GM19467 (cell line): Measurements from ENCODE around the gene PCP4L1.
"Not testable (repeated sequence)": the region's sequence is repeated elsewhere in the genome, so short reads cannot be mapped to it uniquely, and the experiment has no call there.

Experiments used
- ATAC-seq: cut with Tn5 transposase; IDR thresholded peaks from one replicate; pipeline ENCODE4 v1.9.1; 2021; ENCODE audit warnings: mild to moderate bottlenecking, moderate library complexity; ENCODE audit not compliant: unreplicated experiment

The PCP4L1 gene

DNA sequence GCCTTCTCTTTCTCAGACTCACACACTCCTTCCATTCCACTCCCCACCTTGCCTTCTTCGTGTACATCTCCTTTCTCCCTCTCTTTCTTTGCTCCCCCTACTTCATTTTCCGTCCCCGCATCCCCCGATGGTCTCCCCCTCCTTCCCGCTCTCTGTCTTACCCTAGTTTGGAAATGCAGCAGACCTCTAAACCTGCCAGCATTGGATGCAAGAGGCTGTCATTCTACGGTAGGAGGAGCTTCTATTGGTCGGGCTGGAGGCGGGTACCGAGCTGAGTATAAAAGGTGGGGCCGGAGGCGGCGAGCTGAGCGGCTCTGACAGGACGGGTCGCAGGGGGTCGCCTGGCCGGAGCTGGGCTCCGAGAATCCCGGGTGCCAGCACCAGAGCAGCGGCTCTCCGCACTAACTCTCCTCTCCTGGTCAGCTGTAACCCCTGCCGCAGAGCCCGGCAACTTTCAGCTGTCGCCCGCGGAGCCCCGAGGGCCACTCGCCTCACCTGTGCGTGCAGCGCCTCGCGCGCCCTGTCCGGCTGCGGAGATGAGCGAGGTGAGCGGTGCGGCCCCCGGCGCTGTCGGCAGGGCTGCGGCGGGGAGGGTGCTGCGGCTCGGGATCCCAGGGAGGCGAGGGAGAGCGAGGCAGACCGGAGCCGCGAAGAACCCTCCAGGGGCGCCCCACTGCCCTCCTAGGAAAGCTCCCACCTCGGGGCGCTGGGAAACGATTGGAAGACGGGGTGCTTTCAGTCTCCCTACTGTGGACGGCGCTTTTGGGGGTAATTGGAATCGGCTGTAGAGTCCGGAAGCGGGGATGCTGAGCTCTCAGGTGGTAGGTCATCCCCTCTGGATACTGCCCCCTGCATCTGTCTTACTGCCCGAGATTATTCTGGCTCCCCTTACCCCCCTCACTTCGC lies at the start of gene PCP4L1:
Gene PCP4L1 (plus strand): TSS at position 307 of the 906 bp plus-strand sequence. CDS start 230 bp downstream, at position 537.
- ATAC-seq: no peak

- peak; percentile 56 for ATAC-seq
Observed at GRCh38 chr1:161209790-161210409, 48.6 kb upstream of the PCP4L1 start.

- ATAC-seq: no peak
Observed at GRCh38 chr1:161214369-161214768, 44.2 kb upstream of the PCP4L1 start.

DNA sequence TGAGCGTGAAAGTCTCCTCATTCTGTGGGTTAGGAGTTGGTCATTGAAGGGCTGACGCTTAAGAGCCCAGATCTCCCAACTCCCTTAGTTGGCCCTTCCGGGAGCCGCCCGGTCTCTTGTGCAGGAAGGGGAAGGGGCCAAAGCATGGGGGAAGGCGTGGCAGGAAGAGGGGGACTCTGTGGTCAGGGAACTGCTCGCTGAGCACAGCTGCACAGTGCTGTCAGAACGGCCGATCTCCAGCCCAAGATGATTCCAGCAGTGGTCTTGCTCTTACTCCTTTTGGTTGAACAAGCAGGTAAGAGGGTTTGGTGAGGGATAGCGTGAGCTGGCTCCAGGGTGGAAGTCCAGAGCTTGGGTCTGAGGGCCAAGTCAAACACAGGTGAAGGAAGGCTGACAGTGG lies 43.5 kb upstream of the PCP4L1 start, which contains the start of gene FCER1G:
Gene FCER1G (plus strand): TSS at position 220 of the 400 bp plus-strand sequence. CDS start 27 bp downstream, at position 247.
- no peak for ATAC-seq

- peak; percentile 82 for ATAC-seq
Observed at GRCh38 chr1:161216945-161217712, 41.4 kb upstream of the PCP4L1 start.

- no peak for ATAC-seq
Observed at GRCh38 chr1:161217831-161218230, 40.7 kb upstream of the PCP4L1 start.

GRCh38 chr1:161218301-161219077 lies 40.1 kb upstream of the PCP4L1 start:
- ATAC-seq: no peak

DNA sequence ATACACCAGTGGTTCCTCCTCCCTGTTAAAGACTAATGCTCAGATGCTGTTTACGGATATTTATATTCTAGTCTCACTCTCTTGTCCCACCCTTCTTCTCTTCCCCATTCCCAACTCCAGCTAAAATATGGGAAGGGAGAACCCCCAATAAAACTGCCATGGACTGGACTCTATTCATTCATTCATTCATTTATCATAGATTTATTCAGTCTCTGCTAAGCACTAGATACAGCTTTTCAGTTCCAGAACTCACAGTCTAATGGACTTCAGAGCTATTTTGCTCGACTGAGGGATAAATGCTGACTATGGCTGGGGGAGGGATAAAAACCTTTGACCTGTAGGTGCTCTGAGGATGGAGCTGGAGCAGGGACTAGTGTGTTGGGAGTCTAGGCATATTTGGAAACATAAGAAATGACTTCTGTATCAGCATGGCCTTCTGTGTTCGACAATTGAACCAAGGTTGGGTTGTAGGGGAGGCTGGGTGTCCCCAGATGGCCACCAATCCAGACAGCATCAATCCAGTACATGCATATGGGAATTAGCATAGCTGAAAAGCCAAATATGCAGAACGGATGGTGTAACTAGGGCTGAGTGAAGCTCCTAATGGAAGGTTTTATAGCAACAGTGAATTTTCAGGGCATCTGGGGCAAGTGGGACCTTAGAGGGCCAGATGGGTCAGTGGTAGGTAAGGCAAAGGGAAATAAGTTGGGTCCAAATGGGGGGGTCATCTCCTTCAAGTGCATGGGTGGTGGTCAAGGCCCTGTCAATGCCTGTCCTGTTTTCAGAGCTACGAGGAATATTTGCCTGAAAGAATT lies 39.3 kb upstream of the PCP4L1 start:
- ATAC-seq: no peak

DNA sequence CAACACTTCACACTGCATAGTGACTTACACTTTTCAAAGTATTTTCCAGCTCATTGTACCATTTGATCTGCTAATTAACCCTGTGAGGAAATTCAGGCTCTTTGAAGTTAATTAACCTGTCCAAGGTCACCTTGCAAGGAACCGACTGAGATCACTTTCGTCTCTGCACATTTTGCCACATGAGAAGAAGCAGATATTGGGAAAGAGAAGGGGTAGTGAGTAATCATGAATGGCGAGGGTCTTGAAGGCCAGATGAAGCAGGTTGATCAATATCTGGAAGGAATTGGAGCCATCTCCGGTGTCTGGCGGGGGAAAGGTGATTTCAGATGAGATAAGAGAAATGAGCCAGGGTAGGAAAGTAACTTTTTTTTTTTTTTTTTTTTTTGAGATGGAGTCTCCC lies 38.5 kb upstream of the PCP4L1 start:
- no peak for ATAC-seq

- no peak for ATAC-seq
Observed at GRCh38 chr1:161222175-161223019, 36.1 kb upstream of the PCP4L1 start.

- no peak for ATAC-seq
Observed at GRCh38 chr1:161223805-161224694, 34.5 kb upstream of the PCP4L1 start.

DNA sequence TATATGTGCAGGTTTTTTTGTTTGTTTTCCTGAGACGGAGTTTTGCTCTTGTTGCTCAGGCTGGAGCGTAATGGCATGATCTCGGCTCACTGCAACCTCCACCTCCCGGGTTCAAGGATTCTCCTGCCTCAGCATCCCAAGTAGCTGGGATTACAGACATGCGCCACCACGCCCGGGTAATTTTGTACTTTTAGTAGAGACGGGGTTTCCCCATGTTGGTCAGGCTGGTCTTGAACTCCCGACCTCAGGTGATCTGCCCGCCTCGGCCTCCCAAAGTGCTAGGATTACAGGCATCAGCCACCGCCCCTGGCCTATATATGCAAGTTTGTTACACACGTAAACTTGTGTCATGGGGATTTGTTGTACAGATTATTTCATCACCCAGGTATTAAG lies 33.9 kb upstream of the PCP4L1 start:
- ATAC-seq: not testable (repeated sequence)

- ATAC-seq: no peak
Observed at GRCh38 chr1:161225178-161225533, 33.4 kb upstream of the PCP4L1 start.

DNA sequence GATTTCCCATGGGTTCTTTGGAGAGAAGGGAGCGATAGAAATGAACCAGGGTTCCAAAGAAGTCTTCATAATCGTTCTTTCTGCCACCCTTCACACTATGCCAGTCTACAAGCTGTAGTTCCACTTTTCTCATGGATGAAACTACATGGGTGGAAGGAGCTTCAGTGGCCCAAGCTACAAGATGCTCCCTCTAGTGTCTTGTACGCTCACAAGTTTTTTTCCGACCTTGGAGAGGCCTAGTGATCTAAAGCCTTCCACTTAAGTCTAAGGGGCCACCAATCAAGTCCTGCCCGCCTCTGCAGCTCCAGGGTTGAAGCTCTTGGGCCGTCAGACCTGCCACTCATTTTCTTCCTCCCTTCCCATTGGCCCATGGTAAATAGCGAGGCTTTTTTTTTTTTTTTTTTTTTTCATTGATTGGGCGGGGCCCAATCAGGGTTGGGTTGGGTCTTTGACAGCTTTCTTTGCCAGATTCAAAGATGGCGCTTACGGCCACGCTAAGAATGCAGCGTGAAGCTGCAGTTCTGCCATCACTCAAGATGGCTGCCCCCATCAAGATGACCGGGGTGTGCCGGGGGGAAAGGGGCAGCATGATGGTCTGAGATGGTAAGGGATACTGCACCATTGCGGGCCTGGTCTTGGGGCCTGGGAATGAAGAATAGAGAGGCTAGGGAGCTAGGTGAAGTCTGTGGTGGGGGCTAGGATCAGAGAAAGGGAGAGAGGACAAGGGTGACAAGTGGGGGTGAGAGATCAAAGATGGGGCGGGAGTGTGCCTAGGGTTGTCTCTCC lies 32.8 kb upstream of the PCP4L1 start, which contains the start of gene TOMM40L:
Gene TOMM40L (plus strand): TSS at position 527 of the 786 bp plus-strand sequence. CDS start 430 bp downstream, outside the sequence.
- ATAC-seq: peak; percentile 94

- peak; percentile 1 for ATAC-seq
Observed at GRCh38 chr1:161226320-161226711, 32.2 kb upstream of the PCP4L1 start.

GRCh38 chr1:161226759-161227158 lies 31.8 kb upstream of the PCP4L1 start:
- no peak for ATAC-seq
